DMS153 treated with DMSO at 0.1 percent for 48 hours (cell line): ENCODE results near the gene HEATR5A.
"Not testable (repeated sequence)": the region's sequence is repeated elsewhere in the genome, so short reads cannot be mapped to it uniquely, and the experiment has no call there.

Source experiments
- DNase-seq: peaks from one replicate; lab custom pipeline; 2025; ENCODE audit not compliant: unreplicated experiment; lab: John Stamatoyannopoulos, UW

HEATR5A gene

GRCh38 chr14:31420319-31421111 lies at the start of gene HEATR5A:
Gene HEATR5A (minus strand): TSS chr14:31420550. CDS start chr14:31402975, 17,575 bp downstream.
- DNase-seq = peak; percentile 85

- DNase-seq = no peak
These were observed 46.2 kb upstream of the HEATR5A start for GRCh38 chr14:31466554-31466953.

- no peak for DNase-seq
These were observed 44.8 kb upstream of the HEATR5A start for GRCh38 chr14:31465111-31465510.

- not testable (repeated sequence) for DNase-seq
These were observed 42.1 kb upstream of the HEATR5A start for GRCh38 chr14:31462450-31462849.

- no peak for DNase-seq
These were observed 41.2 kb upstream of the HEATR5A start for GRCh38 chr14:31461545-31461944.

GRCh38 chr14:31457665-31458659 lies 37.6 kb upstream of the HEATR5A start:
- no peak for DNase-seq

- peak; percentile 91 for DNase-seq
These were observed 36.7 kb upstream of the HEATR5A start, which contains the start of gene DTD2 for GRCh38 chr14:31456841-31457664. Gene DTD2 (minus strand): TSS chr14:31457506. CDS start chr14:31457393, 113 bp downstream.

- DNase-seq = peak; percentile 38
These were observed 29.7 kb upstream of the HEATR5A start for GRCh38 chr14:31449971-31450610.

- no peak for DNase-seq
These were observed 28.8 kb upstream of the HEATR5A start for GRCh38 chr14:31449136-31449535.

- DNase-seq = no peak
These were observed 25.4 kb upstream of the HEATR5A start for GRCh38 chr14:31445703-31446102.

GRCh38 chr14:31442284-31442683 lies 21.9 kb upstream of the HEATR5A start:
- no peak for DNase-seq

- no peak for DNase-seq
These were observed 21.1 kb upstream of the HEATR5A start for GRCh38 chr14:31441273-31442111.

- DNase-seq = no peak
These were observed 19.9 kb upstream of the HEATR5A start for GRCh38 chr14:31440280-31440679.

GRCh38 chr14:31439561-31439960 lies 19.2 kb upstream of the HEATR5A start:
- no peak for DNase-seq

- not testable (repeated sequence) for DNase-seq
These were observed 16.8 kb upstream of the HEATR5A start for GRCh38 chr14:31437045-31437691.

GRCh38 chr14:31435276-31435675 lies 14.9 kb upstream of the HEATR5A start:
- DNase-seq = no peak

GRCh38 chr14:31430634-31431264 lies 10.4 kb upstream of the HEATR5A start:
- DNase-seq = no peak

- DNase-seq = no peak
These were observed 9.4 kb upstream of the HEATR5A start for GRCh38 chr14:31429791-31430190.
